ENCODE results near the gene KRTAP12-4.

KRTAP12-4 gene

DNA sequence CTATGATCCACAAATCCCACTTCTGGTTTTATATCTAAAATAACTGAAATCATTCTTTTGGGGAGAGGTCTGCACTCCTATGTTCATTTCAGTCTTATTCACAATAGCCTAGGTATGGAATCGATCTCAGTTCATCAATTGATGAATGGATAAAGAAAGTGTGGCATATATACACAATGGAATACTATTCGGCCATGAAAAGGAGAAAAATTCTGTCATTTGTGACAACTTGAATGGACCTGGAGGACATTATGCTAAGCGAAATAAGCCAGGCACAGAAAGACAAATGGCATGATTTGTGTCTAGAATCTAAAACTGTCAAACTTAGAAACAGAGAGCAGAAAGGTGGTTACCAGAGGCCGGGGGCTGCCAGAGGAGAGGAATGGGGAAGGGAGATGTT, 48.0 kb downstream of the KRTAP12-4 start:
- no peak for FAIRE-seq
